Stomach (tissue), 4 donors: ENCODE data around the gene COL5A3.
"Not testable (repeated sequence)": the region's sequence is repeated elsewhere in the genome, so short reads cannot be mapped to it uniquely, and the experiment has no call there.

Source experiments
- CTCF ChIP-seq, 7 experiments: fragments of 450-650 bp in 4 of 7; fragments of 200-600 bp in 3 of 7; sonication (generic) in 3 of 7; IDR thresholded peaks; one replicate each; pipeline ENCODE4 v1.5.1; 2016 to 2019; ENCODE audit warnings: antibody characterized with exemption in 7 of 7, control low read depth in 2 of 7, mild to moderate bottlenecking in 1 of 7
- POLR2AphosphoS5 ChIP-seq, 3 donors: sonication (generic); formaldehyde crosslinking; IDR thresholded peaks; one replicate each; pipeline ENCODE4 v1.6.1; 2016; ENCODE audit warnings: antibody characterized with exemption in 3 of 3

GRCh38 chr19:9946528-9947125, 63.7 kb downstream of the COL5A3 start:
- TF ChIP-seq CTCF, POLR2AphosphoS5 (IDR thresholded peaks at IDR 0.05): not testable (repeated sequence)
